Subcutaneous adipose tissue (tissue), 4 donors: ENCODE data around the gene IQGAP2. TPM values are rescaled to one million over a fixed set of nuclear protein-coding genes. Genes with fewer than 3 reads are reported as not detected.

Experiments used
- total RNA-seq, 4 donors: library from RNA; depleted of rRNA; stranded (reverse); fragments of >200 nt; gene quantifications; one replicate each; pipeline ENCODE4 v1.1.0, GENCODE V29; 2016
- TF ChIP-seq, protein P1 (sequence below): fragments of 450-650 bp; IDR thresholded peaks from one replicate; pipeline ENCODE4 v1.5.1; 2016; ENCODE audit warnings: low read depth, mild to moderate bottlenecking, control low read depth, antibody characterized with exemption, moderate library complexity

The IQGAP2 gene
- total RNA-seq, 4 donors from 2014 or later: 16.8 to 119 (median 57.0) TPM

DNA sequence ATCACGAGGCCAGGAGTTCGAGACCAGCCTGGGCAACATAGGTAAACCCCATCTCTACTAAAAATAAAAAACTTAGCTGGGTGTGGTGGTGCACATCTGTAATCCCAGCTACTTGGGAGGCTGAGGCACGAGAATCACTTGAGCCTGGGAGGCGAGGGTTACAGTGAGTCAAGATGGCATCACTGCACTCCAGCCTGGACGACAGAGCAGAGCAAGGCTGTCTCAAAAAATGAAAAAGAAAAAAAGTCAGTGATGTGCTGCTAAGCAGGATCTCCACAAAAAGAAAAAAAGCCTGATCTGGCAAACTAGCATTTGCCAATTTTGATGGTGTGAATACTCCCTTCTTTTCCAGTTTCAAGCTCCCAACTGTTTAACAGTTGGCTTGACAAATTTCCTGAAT is 334.8 kb downstream of the IQGAP2 start:
- TF ChIP-seq, protein P1, sequence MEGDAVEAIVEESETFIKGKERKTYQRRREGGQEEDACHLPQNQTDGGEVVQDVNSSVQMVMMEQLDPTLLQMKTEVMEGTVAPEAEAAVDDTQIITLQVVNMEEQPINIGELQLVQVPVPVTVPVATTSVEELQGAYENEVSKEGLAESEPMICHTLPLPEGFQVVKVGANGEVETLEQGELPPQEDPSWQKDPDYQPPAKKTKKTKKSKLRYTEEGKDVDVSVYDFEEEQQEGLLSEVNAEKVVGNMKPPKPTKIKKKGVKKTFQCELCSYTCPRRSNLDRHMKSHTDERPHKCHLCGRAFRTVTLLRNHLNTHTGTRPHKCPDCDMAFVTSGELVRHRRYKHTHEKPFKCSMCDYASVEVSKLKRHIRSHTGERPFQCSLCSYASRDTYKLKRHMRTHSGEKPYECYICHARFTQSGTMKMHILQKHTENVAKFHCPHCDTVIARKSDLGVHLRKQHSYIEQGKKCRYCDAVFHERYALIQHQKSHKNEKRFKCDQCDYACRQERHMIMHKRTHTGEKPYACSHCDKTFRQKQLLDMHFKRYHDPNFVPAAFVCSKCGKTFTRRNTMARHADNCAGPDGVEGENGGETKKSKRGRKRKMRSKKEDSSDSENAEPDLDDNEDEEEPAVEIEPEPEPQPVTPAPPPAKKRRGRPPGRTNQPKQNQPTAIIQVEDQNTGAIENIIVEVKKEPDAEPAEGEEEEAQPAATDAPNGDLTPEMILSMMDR: no peak

- TF ChIP-seq, protein P1: no peak
These were observed 339.5 kb downstream of the IQGAP2 start for GRCh38 chr5:76742583-76742982.

DNA sequence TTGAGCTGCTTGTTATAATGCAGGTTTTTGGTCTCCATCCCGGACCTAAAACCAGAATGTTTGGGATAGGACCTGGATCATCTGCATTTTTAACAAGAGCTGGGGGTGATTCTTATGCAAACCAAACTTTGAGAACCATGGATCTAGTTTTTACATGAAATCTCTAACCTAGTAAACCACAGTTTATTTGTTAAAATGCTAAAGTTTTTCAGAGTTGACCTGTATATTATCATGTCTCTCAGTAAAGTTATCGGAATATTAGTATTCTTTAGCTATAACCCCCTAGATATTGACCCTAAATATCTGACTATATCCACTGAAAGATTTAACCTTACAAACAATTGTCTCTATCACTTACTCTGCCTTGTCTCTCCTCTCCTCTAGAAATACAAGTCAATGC is 341.5 kb downstream of the IQGAP2 start:
- TF ChIP-seq, protein P1: no peak

DNA sequence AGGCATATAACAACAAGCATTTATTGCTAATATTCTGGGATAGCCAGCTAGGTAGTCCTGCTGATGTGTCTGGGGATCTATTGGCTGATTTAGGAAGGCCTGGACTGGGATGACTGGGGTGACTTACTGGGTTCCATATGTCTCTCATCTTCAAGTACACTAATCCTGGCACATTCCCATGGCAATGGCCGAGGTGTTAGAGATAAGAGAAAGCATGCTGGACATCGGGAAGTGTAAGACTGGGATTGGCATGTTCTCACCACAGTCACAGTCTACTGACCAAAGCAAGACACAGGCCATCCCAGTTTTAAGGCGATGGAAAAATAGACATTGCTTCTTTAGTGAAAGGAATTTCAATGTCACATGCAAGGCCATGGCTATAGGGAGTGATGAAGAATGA is 342.6 kb downstream of the IQGAP2 start:
- TF ChIP-seq, protein P1: no peak

DNA sequence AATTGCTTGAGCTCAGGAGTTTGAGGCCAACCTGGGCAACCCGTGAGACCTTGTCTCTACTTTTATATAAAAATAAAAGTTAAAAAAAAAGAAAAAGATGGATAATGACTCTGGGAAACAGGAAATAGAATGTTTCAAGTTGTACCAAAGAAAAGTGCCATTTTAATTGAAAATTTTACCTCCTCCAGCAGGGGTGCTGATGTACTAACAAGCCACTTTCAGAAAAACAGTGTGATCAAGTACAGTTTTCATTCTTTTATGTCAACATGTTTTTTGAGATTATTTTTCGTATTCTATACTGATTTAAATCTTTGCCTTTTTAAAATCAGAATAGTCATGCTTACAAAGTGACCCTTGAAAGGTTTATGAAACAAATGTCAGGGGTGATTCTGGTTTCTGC is 343.6 kb downstream of the IQGAP2 start:
- TF ChIP-seq, protein P1: no peak

GRCh38 chr5:76747706-76748105 is 344.6 kb downstream of the IQGAP2 start:
- TF ChIP-seq, protein P1: no peak

DNA sequence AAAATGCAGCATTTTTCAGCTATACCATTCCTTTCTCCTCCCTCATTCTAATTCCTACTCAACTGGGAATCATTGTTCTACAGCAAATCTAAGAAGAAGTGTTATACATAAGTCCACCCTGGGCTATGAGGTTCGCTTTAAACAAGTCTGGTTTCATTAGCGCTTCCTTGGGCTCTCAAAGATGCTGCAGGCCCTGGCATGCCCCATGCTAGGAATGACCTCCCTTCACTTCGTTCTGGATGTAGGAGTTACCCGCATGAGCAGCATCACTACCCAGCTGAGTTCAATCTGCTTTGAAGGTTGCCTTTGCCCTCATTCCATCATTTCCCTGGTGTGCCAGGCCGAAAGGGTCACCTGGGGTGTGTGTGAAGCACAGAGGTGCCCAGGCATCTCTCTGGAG is 348.2 kb downstream of the IQGAP2 start:
- TF ChIP-seq, protein P1: no peak
